Activated CD4-positive, CD25-positive, alpha-beta regulatory T cell treated with anti-CD3 and anti-CD28 coated beads, Interleukin-2, amount 50 U/mL, for 24 hours (primary cell): ENCODE results near the gene PPP4C.
"Not testable (repeated sequence)": the region's sequence is repeated elsewhere in the genome, so short reads cannot be mapped to it uniquely, and the experiment has no call there.

Experiments
- ATAC-seq, 2 donors: fragments of 150-1000 bp; cut with Tn5 transposase; one replicate each; pipeline ENCODE4 v1.10.0; 2021; ENCODE audit warnings: mild to moderate bottlenecking in 1 of 2, moderate library complexity in 1 of 2

PPP4C gene

DNA sequence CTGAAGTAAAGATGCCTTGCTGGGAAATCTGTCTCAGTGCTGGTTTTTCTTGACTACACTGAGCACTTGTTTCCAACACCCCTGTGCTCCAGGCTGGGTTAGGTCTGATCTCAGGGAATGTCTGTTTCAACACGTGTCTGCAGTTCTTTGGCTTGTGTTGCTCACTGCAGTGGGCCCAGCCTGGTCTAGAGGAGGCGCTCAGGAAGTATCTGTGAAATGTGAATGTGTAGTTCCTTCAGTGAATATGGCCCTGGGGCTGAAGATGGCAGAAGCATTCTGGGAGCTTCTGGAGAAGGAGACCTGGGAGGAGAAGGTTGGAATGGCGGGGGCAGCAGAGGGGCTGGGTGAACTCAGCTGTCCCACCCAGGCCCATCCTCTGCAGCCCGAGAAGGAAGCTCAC is 28.3 kb downstream of the PPP4C start:
- ATAC-seq = no peak

DNA sequence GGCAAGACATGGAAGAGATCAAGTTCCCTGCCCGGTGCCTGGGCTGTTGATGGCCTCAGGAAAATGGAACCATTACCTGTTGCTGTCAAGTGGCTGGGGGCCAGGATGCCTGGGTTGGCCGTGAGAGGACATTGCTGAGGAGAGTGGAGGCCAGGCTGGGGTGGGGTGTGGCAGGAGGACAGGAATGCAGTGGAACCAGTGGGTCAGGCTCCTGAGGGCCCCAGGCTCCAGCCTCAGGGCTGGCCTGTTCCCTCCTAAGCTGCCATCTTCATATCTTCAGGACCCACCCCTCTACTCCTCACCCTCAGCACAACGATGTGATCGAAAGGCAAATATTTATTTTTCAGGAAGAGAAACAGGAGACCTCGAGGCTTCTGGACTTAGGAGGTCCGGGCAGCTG is 28.7 kb downstream of the PPP4C start:
- ATAC-seq = no peak

DNA sequence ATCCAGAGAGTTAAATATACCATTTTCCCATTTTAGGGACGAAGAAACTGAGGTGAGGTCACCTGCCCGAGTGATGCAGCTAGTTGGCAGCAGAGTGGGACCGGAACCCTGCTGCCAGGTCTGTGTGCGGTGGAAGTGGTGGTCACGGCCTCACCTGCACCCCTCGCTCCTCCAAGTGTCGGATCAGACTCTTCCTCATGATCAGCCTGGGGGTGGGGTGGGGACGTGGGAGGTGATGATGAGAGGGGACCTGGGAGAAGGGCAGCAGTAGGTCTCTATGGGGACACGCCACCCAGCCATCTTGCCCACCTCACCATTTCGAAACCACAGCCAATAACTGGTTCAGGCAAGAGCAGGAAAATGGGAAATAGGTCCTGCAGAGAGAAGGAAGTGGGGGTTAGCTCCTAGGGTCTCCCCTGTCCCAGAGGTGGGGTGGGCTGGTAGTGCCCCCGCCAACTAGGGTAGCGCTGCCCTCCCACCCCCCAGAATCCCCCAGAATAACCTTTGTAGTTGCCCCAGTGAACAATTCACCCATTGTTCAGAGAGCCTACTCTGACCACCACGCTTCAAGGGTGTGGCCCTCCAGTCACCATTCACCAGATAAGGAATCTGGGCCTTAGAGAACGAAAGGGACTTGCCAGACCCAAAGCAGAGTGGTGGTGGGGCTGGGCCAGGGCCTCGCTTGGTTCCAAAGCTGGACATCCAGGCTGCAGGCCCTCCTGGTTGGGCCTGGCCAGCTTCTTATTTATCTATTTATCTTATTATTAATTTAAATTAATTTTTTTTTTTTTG is 32.5 kb downstream of the PPP4C start:
- no peak for ATAC-seq

DNA sequence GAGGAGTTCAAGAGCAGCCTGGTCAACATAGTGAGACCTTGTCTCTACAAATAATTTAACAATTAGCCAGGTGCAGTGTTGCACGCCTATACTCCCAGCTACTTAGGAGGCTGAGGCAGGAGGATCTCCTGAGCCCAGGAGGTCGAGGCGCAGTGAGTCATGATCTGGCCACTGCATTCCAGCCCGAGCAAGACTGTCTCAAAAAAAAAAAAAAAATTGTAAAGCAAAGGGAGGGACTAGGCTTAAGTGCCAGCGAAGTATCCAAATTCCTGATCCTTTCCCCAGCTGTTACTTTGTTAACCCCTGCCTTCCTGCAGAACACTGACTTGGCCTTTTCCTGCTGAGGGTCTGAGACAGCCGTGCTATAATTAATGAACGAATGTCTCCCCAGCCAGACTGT is 34.9 kb downstream of the PPP4C start:
- ATAC-seq = no peak

DNA sequence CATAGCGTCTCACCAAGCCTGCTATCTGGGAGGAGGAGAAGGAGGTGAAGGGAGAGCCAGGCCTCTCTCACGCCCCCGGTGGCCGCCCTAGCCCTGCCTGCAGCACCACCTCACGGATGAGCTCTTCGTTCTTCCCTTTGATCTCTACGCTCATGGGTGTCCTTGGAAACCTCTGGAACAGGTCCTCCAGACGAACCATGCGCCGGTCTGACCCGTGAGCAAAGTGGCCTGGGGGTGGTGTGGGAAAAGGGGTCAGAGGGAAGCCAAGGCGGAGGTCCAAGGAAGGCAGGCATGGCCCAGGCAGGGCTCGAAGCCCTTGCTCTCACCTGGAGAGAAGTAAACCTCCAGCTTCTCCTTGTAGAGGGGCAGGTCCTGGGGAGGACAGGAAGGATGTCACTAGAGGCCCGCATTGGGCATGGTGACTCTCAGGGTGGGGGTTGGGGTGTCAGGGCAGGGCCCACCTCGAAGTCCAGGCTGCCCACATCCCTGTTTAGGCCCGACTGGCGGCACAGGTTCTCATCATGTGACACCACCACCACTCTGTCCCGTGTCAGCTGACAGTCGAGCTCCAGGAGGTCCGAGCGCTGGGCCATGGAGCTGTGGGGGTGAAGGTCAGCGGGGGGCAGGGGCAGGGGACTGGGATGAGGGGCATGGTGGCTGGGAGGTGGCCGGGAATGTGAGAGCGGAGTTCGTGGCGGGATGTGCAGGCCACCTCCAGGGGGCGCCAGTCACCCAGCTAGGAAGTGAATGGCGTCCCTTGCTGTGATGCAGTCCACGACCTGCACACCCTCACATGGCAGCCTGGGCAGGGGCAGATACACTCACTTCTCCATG is 36.6 kb downstream of the PPP4C start:
- ATAC-seq = peak; percentile 52 to 58

DNA sequence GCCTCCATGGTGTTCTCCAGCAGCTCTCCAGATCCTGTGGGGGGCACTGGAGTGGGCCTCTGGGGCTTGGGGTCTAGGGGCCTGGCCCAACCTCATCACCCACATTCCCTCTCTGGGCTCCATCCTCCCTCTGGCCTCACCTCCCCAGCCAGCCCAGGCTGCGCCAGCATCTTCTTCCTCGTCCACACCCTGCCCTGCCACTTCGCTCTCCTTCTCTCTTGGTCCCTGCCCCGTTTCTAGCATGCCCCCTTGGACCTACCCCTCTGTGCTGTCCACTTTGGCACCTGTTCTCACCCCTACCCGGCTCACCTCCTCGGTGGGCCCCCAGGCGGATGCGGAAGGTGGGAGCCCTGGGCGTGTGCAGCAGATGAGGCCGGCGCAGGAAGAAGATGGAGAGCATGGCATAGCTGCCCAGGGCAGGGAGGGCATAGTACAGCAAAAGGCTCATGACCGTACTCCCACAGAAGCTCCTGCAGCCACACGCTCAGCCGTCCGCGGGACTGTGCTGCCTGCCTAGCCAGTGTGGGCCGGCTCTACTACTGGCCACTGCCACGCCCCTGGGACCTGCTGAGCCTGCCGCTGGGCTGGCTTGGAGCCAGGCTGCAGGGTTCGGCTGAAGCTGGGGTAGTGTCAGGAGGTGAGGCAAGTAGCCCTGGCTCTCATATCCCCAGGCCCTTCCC is 37.4 kb downstream of the PPP4C start, which contains the start of gene GDPD3:
Gene GDPD3 (minus strand): TSS at position 507 of the 680 bp plus-strand sequence. CDS start 59 bp downstream, at position 448.
- no peak for ATAC-seq

DNA sequence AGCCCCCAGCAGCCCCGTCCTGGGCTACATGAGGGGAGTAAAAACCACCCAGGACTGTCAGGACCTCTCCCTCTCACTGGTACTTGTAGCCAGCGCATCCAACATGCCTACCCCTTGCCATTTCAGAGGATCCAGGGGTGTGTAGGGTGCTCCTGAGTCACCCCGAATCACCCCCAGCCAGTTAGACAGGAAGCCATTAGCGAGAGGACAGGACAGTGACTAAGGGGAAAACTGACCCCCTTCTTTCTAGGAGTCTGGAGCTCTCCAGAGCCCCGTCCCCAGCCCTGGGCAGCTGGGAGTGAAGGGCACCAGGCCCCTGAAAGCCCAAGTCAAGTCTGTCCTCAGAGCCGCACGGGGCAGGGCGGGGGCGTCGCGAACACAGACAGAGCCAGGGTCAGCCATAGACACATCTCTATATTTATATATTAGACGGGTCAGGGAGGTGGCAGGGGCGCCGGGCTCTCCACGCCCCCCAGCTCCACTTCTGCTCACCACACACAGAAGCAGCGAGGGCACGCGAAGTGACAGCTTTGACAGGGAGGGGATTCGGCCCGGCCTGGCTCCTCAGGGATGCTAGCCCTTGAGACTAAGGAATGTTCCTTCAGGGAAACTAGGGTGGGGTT is 38.0 kb downstream of the PPP4C start:
- ATAC-seq = no peak

DNA sequence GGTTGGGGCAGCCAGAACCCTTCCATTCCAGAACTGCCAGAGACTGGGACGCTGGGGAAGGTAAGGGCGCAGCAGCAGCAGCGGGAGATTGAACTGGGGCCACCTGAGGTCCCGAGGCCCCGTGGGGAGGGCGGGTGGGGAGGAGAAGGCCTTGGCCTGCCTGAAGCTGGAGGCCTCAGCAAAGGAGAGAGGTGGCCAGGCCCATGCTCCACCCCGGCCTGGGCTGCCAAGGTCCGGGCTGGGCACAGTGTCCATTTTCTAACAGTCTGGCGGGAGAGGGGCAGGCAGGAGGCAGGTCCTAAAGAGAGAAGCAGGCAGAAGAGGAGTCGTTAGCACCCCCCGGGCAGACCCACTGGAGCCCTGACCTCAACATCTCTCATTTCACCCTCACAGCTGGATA is 38.6 kb downstream of the PPP4C start:
- no peak for ATAC-seq

DNA sequence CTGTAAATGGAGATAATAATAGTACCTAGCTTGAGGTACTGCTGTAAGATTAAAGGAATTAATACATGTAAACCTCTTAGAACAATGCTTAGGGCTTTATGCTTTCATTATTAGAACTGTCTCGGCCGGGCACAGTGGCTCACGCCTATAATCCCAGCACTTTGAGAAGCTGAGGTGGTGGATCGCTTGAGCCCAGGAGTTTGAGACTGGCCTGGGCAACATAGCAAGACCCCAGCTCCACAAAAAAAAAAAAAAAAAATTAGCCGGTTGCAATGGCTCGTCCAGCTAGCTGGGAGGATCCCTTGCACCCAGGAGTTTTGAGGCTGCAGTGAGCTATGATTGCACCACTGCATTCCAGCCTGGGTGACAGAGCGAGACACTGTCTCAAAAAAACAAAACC is 39.0 kb downstream of the PPP4C start:
- not testable (repeated sequence) for ATAC-seq

DNA sequence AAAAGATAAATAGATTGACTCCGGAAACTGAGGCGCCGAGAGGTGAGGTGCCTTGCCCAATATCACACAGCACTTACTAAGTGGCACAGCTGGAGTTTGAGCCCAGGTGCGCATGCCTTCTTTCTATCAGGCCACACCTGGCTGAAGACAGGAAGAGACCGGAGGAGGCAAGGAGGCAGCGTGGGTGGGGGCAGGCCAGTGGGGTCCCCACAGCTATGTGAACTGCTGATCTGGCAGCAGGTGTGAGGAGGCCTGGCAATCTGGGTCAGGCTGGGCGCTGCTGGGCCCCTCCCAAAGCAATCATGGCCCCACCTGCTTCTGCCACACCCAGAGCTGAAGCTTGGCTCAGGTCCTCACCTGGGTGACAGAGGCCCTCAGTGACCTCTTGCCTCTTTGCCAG is 39.4 kb downstream of the PPP4C start:
- peak; percentile 42 to 55 for ATAC-seq

DNA sequence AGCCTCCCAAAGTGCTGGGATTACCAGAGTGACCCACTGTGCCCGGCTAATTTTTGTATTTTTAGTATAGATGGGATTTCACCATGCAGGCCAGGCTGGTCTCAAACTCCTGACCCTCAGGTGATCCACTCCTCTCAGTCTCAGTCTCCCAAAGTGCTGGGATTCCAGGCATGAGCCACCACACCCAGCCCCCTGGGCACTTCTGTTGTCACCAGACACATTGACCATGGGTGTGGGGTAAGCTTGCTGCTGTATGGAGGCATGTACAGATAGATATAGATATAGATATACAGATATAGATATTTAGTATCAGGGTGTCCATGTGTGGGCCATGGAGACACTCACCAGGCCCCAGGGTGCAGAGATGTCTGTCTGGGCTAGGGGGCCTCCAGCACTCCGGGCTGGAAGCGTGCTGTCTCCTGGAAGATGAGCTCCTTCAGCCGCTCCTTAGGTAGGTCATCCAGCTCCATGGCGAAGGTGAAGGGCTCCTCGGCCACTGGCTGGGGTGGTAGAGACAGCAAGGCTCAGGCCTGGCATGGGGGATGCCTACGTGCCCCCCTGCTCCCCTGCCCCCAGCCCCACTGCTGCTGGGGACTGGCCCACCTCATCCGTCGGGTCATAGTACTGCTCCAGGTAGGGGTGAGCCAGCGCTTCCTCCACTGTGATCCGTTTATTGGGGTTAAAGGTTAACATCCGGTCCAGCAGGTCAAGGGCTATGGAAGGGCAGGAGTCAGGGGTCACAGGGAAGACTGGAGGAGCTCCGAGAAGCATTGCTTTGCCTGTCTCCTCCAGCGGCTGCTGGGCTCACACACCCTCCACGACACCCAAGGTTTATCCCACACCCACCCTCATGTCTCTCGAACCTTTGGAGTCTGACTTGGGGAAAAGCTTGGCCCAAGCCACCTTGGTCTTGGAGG is 40.8 kb downstream of the PPP4C start:
- no peak for ATAC-seq

DNA sequence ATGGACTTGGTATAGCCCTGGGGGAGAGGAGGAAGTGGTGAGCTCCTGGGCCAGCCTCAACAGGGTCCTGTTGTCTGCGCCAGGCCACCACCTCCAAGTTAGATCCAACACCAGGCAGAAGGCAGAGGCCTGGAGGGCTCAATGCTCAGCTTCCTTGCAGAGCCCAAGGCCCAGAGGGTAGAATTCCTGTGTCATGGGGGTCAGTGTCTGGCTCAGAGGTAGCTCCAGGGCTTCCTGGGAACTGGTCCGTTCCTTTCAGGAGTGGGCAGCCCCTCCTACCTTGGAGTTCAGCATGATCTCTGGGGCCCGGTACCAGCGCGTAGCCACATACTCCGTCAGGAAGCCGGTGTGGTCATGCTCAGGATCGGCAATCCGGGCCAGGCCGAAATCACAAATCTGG is 42.0 kb downstream of the PPP4C start:
- no peak for ATAC-seq

DNA sequence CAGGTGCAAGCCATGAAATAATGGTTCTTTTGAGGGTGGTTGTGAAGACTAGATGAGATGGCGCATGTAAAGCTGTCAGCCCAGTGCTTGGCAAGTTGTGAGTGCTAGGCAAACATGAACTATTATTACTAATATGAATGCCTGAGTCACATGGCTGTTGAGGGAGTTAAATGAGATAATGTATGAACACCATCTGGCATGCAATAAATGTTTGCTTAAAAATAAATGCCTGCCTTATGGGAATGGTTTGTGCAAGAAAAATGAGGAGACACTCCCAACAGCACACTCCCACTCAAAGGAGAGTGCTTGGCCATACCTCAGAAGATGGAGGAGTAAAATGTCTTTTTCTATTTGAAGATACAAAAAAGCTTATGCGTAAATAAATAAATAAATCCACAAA is 43.6 kb downstream of the PPP4C start:
- no peak for ATAC-seq

DNA sequence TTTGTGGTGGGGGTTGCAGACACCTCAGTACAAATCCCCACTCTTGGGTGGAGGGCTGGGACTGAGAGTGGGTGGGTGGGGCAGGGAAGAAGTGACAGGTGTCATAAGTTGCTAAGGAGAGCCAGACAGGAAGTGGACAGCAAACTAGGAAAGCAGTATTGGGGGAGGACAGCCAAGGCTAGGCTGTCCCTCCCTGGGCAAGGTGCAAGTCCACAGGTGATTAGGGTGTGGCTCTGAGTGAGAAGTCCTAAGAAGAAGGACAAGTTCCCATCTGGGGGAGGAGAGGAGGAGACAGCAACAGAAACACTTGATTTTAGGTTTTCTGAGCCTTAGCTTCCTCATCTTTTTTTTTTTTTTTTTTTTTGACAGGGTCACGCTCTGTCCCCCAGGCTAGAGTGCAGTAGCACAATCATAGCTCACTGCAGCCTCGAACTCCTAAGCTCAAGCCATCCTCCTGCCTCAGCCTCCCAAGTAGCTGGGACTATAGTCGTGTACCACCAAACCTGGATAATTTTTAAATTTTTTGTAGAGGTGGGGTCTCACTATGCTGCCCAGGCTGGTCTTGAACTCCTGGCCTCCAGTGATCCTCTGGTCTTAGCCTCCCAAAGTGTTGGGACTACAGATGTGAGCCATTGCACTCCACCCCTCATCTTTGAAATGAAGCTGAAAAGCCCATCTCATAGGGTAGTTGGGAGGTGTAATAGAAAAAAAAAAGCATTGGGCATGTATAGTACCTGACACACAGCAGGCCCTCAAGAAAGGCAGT is 44.7 kb downstream of the PPP4C start:
- ATAC-seq = no peak

DNA sequence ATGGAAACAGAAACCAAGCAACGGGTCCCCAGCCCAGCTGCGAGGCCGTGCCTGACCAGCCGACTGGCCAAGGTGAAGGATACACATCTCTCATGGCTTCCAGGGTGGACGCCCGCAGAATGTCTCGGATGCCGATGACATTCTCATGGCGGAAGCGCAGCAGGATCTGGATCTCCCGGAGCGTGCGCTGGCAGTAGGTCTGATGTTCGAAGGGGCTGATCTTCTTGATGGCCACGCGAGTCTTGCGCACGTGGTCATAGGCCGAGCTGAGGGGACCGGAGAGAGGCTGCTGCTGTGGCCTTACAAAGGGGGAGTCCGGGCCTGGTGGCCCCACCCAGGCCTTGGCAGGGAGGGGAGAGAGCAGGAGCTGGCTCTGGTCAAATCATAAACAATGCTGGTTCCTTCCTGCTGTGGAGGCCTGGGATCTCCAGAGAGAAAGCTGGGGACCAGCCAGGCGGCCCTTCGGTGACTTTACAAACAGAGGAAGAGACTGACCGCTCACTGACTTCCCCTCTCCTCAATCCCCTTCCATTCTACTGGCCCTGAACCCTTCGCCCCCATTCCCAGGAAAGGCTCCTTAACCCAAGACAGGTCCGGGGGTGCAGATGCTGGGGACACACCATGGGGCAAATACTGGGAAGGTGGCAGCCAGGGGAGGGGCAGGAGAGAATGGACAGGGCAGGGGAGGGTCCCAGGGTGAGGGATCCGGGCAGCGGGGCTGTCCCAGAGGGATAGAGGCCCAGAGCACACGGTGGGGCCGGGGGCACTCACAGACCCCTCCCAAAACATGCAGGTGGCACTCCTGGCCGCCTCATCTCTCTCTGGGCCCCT is 46.2 kb downstream of the PPP4C start:
- no peak for ATAC-seq

DNA sequence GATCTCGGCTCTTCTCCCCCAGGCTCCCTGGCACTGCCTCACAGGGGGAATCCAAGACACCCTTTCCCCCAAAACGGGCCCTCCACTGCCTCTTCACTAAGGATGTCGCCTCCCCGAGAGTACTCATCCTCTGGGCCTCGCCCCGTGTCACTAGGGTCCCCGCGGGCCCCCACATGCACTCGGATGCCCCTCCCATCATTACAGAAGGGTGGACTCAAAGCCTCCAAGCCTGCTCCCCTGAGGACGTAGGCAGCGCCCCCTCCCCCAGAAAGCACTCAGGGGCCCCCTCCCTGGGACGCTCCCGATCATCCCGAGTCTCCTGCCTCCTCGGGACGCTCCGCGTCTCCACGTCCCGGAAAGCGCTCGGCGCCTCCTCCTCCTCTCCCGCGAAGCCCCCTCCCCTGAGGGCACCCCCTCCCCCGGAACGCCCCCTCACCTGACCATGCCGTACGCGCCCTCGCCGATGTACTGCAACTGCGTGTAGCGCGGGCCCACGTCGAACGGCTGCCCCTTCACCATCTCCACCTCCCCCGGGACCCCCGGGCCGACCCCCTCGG is 46.9 kb downstream of the PPP4C start:
- peak; percentile 15 to 30 for ATAC-seq

DNA sequence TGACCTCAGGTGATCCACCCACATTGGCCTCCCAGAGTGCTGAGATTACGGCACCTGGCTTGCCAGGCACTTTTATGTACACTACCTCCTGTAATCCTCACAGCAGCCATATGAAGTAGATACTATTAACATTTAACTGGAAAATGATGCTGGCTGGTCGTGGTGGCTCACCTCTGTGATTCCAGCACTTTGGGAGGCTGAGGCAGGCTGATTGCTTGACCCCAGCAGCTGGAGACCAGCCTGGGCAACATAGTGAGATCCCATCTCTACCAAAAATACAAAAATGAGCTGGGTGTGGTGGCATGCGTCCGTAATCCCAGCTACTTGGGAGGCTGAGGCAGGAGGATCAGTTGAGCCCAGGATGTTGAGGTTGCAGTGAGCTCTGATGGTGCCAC is 49.2 kb downstream of the PPP4C start:
- no peak for ATAC-seq

DNA sequence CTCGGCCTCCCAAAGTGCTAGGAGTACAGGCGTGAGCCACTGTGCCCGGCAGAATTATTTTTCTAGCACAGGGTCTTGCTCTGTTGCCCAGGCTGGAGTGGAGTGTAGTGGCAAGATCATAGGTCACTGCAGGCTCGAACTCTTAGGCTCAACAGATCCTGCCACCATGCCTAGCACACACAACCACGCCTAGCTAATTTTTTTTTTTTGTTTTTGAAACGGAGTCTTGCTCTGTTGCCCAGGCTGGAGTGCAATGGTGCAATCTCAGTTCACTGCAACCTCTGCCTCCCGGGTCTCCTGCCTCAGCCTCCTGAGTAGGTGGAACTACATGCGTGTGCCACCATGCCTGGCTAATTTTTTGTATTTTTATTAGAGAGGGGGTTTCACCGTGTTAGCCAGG is 49.9 kb downstream of the PPP4C start:
- ATAC-seq = not testable (repeated sequence)

DNA sequence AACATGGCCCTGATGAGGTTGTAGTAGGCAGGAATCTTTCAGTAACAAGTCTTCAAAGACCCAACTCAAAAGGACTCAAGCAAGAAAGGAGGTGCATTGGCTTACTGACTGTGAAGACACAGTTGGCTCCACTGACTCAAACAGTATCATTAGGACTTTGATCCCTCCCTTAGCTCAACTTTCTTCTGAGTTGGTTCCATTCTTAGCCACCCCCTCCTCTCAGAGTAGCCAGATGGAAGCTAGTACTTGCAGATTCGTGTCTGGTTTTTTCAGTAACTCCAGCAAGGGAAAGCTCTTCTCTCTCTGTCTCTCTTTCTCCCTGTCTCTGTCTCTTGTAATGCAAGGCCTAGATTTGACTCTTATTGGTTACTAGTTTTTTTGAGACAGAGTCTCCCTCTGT is 52.2 kb downstream of the PPP4C start:
- no peak for ATAC-seq
